ENCODE measurements around the gene MORC2. TPM values are rescaled to one million over a fixed set of nuclear protein-coding genes. Genes with fewer than 3 reads are reported as not detected.

Gene MORC2
- total and polyA plus RNA-seq, 4 donors = 11.9 to 24.7 (median 20.7) TPM

- H3K4me3 ChIP-seq = no peak overlapping the region
- TF ChIP-seq CTCF (IDR thresholded peaks at IDR 0.05; ENCODE audit: control extremely low read depth, extremely low read depth) = no peak
- H3K9me3 ChIP-seq (ENCODE audit: control insufficient read depth in 4 of 4, insufficient read depth in 3 of 4, low read length in 3 of 4) = no peaks in the 10 kb centered on the region
- no peak overlapping the region for H3K27ac ChIP-seq (ENCODE audit: low read depth in 1 of 2, low read length in 1 of 2)
- H3K9ac ChIP-seq (ENCODE audit: insufficient read depth in 1 of 2, low read length in 2 of 2) = no peak overlapping the region
- WGBS, 2 donors = 88 to 90% methylated on average over 15 of the region's 15 CpGs
- no peaks in the 10 kb centered on the region for H3K27me3 ChIP-seq (ENCODE audit: control insufficient read depth in 3 of 3, insufficient read depth in 3 of 3, low read length in 2 of 3)
- H3K36me3 ChIP-seq (ENCODE audit: control insufficient read depth in 4 of 4, insufficient read depth in 4 of 4, low read length in 4 of 4) = no peaks in the 10 kb centered on the region
- ATAC-seq (ENCODE audit: insufficient read depth, low FRiP score) = no peak
- DNase-seq = peak in 1 of 3 donors; percentile 48
- peaks cover 0 to 72% (median 25%) of the 10 kb centered on the region in 5 donors for H3K4me1 ChIP-seq (ENCODE audit: control insufficient read depth in 5 of 5, insufficient read depth in 5 of 5, low read length in 5 of 5)
Observed at GRCh38 chr22:30877662-30878515, 90.7 kb downstream of the MORC2 start.

GRCh38 chr22:30876915-30877553 lies 91.5 kb downstream of the MORC2 start:
- Histone ChIP-seq H3K4me3 (no peak overlapping the region), H3K27ac (ENCODE audit: low read depth in 1 of 2, low read length in 1 of 2) (no peak overlapping the region), H3K9me3 (ENCODE audit: control insufficient read depth in 4 of 4, insufficient read depth in 3 of 4, low read length in 3 of 4) (no peaks in the 10 kb centered on the region), H3K36me3 (ENCODE audit: control insufficient read depth in 4 of 4, insufficient read depth in 4 of 4, low read length in 4 of 4) (no peaks in the 10 kb centered on the region), H3K9ac (ENCODE audit: insufficient read depth in 1 of 2, low read length in 2 of 2) (no peak overlapping the region), H3K4me1 (ENCODE audit: control insufficient read depth in 5 of 5, insufficient read depth in 5 of 5, low read length in 5 of 5) (peaks cover 0 to 75% (median 24%) of the 10 kb centered on the region in 5 donors), H3K27me3 (ENCODE audit: control insufficient read depth in 3 of 3, insufficient read depth in 3 of 3, low read length in 2 of 3) (no peaks in the 10 kb centered on the region)
- TF ChIP-seq CTCF (IDR thresholded peaks at IDR 0.05; ENCODE audit: control extremely low read depth, extremely low read depth) = no peak
- ATAC-seq (ENCODE audit: insufficient read depth, low FRiP score) = no peak
- peak; percentile 86 to 96 (median 95) for DNase-seq
- WGBS, 2 donors = 74 to 77% methylated on average over 9 of the region's 9 CpGs

GRCh38 chr22:30876221-30876751 lies 92.3 kb downstream of the MORC2 start:
- Histone ChIP-seq H3K36me3 (ENCODE audit: control insufficient read depth in 4 of 4, insufficient read depth in 4 of 4, low read length in 4 of 4) (no peaks in the 10 kb centered on the region), H3K27ac (ENCODE audit: low read depth in 1 of 2, low read length in 1 of 2) (no peak overlapping the region), H3K27me3 (ENCODE audit: control insufficient read depth in 3 of 3, insufficient read depth in 3 of 3, low read length in 2 of 3) (no peaks in the 10 kb centered on the region), H3K9ac (ENCODE audit: insufficient read depth in 1 of 2, low read length in 2 of 2) (no peak overlapping the region), H3K4me1 (ENCODE audit: control insufficient read depth in 5 of 5, insufficient read depth in 5 of 5, low read length in 5 of 5) (peaks cover 0 to 75% (median 22%) of the 10 kb centered on the region in 5 donors), H3K9me3 (ENCODE audit: control insufficient read depth in 4 of 4, insufficient read depth in 3 of 4, low read length in 3 of 4) (no peaks in the 10 kb centered on the region), H3K4me3 (no peak overlapping the region)
- ATAC-seq (ENCODE audit: insufficient read depth, low FRiP score) (no peak), DNase-seq (no peak)
- no peak for TF ChIP-seq CTCF (IDR thresholded peaks at IDR 0.05; ENCODE audit: control extremely low read depth, extremely low read depth)
- WGBS, 2 donors = 92 to 96% methylated on average over 9 of the region's 9 CpGs

Measured in lung (tissue), 12 donors.